Measurements from ENCODE around the gene FANCB.

FANCB gene

DNA sequence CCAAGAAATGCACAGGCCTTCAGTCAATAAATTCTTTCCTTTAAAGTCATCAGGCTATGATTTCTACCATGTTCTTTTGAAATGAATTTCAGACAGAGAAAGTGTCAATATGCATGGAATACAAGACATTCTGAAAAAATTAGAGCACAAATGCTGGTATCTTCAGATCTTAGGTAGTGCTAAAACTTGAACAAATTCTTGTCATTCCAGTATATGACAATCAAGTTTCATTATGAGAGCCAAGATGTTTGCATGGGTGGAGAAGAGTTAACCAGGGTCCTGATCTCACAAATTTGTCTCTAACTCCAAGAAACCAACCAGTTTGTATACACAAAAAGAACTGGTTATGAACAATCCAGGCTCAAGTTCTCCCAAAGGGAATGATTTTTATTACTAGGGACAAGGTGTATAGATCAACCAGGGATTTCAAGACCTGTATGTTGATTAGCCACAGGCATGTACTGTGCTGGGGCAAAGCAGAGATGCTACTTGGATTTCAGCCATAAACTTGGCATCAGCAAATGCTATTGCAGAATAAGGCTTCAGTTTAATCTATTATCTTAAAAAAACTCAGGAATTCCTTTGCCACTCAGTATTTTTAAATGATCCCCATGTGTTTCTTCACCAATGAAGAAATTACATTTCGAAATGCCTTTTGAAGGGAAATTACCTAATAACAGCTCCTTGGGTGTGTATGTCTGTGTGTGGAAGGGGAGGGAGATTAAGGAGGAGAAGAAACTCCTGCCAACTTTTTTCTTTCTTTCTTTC is 69.7 kb downstream of the FANCB start:
- TF ChIP-seq POLR2A (IDR thresholded peaks at IDR 0.05; ENCODE audit: low read depth, low read length): no peak
- DNase-seq (ENCODE audit: insufficient read length, low spot score) (no peak), FAIRE-seq (no peak)

DNA sequence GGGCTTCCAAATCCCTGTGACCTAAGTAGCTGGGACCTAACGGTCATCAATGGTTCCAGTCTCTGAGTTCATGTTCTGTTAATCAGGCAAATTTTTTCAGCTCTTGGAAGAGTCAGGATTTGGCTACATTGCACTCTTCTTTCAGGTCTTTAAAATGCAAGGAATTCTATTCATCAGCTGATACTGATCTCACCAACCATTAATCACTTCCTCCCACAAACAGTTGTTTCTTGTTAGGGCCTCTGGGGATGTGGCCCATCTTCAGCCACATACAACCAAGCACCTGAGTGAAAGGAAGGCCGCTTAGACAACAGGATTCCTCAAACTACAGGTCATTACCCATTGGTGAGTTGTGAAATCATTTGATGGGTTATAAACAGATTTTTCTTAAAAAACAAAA is 71.7 kb downstream of the FANCB start:
- no peak for FAIRE-seq
- TF ChIP-seq POLR2A (IDR thresholded peaks at IDR 0.05; ENCODE audit: low read depth, low read length): no peak
- no peak for DNase-seq (ENCODE audit: insufficient read length, low spot score)

DNA sequence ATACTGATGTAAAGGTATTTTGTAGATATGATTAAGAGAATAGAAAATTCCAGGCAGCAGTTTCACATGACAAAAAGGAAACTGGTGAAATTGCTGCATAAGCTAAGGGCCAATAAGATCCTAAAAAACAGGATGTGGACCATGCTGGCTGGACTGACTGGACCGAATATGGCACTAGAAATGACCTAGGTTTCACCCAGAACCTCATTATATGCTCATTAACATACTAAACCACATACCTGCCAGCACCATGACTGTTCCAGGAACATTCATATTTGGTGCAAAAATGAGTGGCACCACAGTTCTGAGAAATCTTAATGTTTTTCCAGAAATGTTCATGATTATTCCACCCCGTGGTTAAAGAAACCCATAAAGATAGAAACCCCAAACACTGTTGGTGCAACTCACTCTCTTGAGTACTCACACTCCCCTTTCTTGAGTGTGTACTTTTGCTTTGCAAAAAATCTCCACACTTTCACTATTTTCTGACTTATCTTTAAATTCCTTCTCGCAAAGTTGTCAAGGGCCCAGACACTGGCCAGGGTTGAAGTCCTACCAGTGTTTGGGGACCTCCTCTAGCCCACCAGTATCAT is 74.0 kb downstream of the FANCB start:
- FAIRE-seq (no peak), DNase-seq (ENCODE audit: insufficient read length, low spot score) (no peak)
- TF ChIP-seq POLR2A (IDR thresholded peaks at IDR 0.05; ENCODE audit: low read depth, low read length): no peak

All from H54 (cell line).